ENCODE results near the gene MAP2.

MAP2 gene

GRCh38 chr2:209387389-209387788 lies 36.5 kb upstream of the MAP2 start:
- Mint-ChIP-seq H3K4me3 (no peak overlapping the region), H3K9me3 (no peaks in the 10 kb centered on the region), H3K27ac (no peak overlapping the region), H3K4me1 (no peaks in the 10 kb centered on the region), H3K36me3 (ENCODE audit: low read depth) (no peaks in the 10 kb centered on the region), H3K27me3 (ENCODE audit: low read depth) (no peaks in the 10 kb centered on the region)
- TF ChIP-seq CTCF (IDR thresholded peaks at IDR 0.05; ENCODE audit: unreplicated experiment in 3 of 3): no peak

GRCh38 chr2:209388446-209389037 lies 35.3 kb upstream of the MAP2 start:
- Mint-ChIP-seq H3K4me3 (no peak overlapping the region), H3K9me3 (no peaks in the 10 kb centered on the region)

GRCh38 chr2:209389171-209389618 lies 34.7 kb upstream of the MAP2 start:
- Mint-ChIP-seq H3K27ac (no peak overlapping the region), H3K27me3 (ENCODE audit: low read depth) (no peaks in the 10 kb centered on the region), H3K36me3 (ENCODE audit: low read depth) (no peaks in the 10 kb centered on the region), H3K4me3 (no peak overlapping the region), H3K4me1 (no peaks in the 10 kb centered on the region), H3K9me3 (no peaks in the 10 kb centered on the region)
- TF ChIP-seq CTCF (IDR thresholded peaks at IDR 0.05; ENCODE audit: unreplicated experiment in 3 of 3): no peak

More at GRCh38 chr2:209388446-209389037, 35.3 kb upstream of the MAP2 start:
- H3K36me3 Mint-ChIP-seq (ENCODE audit: low read depth): no peaks in the 10 kb centered on the region
- H3K27ac Mint-ChIP-seq: no peak overlapping the region
- TF ChIP-seq CTCF (IDR thresholded peaks at IDR 0.05; ENCODE audit: unreplicated experiment in 3 of 3): no peak
- no peaks in the 10 kb centered on the region for H3K27me3 Mint-ChIP-seq (ENCODE audit: low read depth)
- H3K4me1 Mint-ChIP-seq: no peaks in the 10 kb centered on the region

GRCh38 chr2:209390839-209391238 lies 33.0 kb upstream of the MAP2 start:
- Mint-ChIP-seq H3K4me1 (no peaks in the 10 kb centered on the region), H3K4me3 (no peak overlapping the region), H3K27me3 (ENCODE audit: low read depth) (no peaks in the 10 kb centered on the region), H3K36me3 (ENCODE audit: low read depth) (no peaks in the 10 kb centered on the region), H3K27ac (no peak overlapping the region), H3K9me3 (no peaks in the 10 kb centered on the region)
- TF ChIP-seq CTCF (IDR thresholded peaks at IDR 0.05; ENCODE audit: unreplicated experiment in 3 of 3): no peak

- Mint-ChIP-seq H3K9me3 (no peaks in the 10 kb centered on the region), H3K4me1 (no peaks in the 10 kb centered on the region), H3K4me3 (no peak overlapping the region), H3K27me3 (ENCODE audit: low read depth) (no peaks in the 10 kb centered on the region), H3K36me3 (ENCODE audit: low read depth) (no peaks in the 10 kb centered on the region), H3K27ac (no peak overlapping the region)
- no peak for TF ChIP-seq CTCF (IDR thresholded peaks at IDR 0.05; ENCODE audit: unreplicated experiment in 3 of 3)
Measured at GRCh38 chr2:209391776-209392401, 32.0 kb upstream of the MAP2 start.

- Mint-ChIP-seq H3K4me3 (no peak overlapping the region), H3K4me1 (no peaks in the 10 kb centered on the region), H3K27me3 (ENCODE audit: low read depth) (peaks cover 4% of the 10 kb centered on the region), H3K27ac (no peak overlapping the region), H3K36me3 (ENCODE audit: low read depth) (no peaks in the 10 kb centered on the region), H3K9me3 (no peaks in the 10 kb centered on the region)
- TF ChIP-seq CTCF (IDR thresholded peaks at IDR 0.05; ENCODE audit: unreplicated experiment in 3 of 3): no peak
Measured at GRCh38 chr2:209395229-209395628, 28.6 kb upstream of the MAP2 start.
